ENCODE measurements around the gene TBK1.

DNA sequence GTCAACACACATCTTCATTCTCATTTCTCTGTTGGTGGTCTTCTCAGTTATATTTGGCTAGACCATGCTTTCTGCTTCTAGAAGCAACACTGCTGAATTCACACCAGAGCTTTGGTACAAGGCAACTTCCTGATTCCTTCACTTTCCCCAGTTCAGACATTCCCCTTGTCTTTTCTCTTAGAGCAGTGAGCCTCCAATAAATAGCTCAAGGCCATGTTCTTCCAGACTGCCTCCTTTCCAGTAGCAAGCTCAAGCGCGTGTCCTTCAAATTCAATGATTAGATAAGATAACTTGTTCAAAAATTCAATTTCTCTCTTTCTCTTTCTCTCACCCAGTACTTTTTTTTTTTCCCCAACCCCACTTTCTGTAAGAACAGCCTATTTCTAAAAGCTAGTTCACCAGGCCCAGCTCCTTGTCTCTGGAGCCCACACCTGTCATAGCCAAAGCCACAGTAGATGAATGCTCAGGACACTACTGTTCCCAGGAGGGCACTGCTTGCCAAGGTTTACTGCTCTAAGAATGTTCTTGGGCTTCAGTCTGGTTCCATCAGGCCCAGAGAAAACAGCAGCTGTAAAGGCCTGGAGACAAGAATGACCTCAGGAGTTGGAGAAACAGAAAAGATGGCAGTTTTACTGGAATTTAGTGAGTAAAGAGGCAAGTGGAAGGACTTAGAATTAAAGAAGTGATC is 17.7 kb downstream of the TBK1 start:
- TF ChIP-seq RCOR1 (IDR thresholded peaks at IDR 0.05; ENCODE audit: insufficient replicate concordance, low read length): no peak
- TF ChIP-seq POLR2A (IDR thresholded peaks at IDR 0.05; ENCODE audit: low read depth, low read length): no peak
- no peak for TF ChIP-seq CEBPB (IDR thresholded peaks at IDR 0.05; ENCODE audit: low read depth, low read length)
- TF ChIP-seq, protein P1, sequence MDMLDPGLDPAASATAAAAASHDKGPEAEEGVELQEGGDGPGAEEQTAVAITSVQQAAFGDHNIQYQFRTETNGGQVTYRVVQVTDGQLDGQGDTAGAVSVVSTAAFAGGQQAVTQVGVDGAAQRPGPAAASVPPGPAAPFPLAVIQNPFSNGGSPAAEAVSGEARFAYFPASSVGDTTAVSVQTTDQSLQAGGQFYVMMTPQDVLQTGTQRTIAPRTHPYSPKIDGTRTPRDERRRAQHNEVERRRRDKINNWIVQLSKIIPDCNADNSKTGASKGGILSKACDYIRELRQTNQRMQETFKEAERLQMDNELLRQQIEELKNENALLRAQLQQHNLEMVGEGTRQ (IDR thresholded peaks at IDR 0.05; ENCODE audit: low read depth, low read length): no peak
- no peak for TF ChIP-seq SMC3 (IDR thresholded peaks at IDR 0.05; ENCODE audit: low read depth, low read length)
- no peak for TF ChIP-seq MAZ (IDR thresholded peaks at IDR 0.05; ENCODE audit: borderline replicate concordance, low read depth, low read length)
- TF ChIP-seq MXI1 (IDR thresholded peaks at IDR 0.05; ENCODE audit: borderline replicate concordance, low read depth, low read length): no peak
- no peak for TF ChIP-seq MAFK (IDR thresholded peaks at IDR 0.05; ENCODE audit: low read depth, low read length)
- TF ChIP-seq, protein P2, sequence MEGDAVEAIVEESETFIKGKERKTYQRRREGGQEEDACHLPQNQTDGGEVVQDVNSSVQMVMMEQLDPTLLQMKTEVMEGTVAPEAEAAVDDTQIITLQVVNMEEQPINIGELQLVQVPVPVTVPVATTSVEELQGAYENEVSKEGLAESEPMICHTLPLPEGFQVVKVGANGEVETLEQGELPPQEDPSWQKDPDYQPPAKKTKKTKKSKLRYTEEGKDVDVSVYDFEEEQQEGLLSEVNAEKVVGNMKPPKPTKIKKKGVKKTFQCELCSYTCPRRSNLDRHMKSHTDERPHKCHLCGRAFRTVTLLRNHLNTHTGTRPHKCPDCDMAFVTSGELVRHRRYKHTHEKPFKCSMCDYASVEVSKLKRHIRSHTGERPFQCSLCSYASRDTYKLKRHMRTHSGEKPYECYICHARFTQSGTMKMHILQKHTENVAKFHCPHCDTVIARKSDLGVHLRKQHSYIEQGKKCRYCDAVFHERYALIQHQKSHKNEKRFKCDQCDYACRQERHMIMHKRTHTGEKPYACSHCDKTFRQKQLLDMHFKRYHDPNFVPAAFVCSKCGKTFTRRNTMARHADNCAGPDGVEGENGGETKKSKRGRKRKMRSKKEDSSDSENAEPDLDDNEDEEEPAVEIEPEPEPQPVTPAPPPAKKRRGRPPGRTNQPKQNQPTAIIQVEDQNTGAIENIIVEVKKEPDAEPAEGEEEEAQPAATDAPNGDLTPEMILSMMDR (conservative IDR thresholded peaks at IDR 0.05; ENCODE audit: low read depth, low read length): no peak
- TF ChIP-seq RAD21 (IDR thresholded peaks at IDR 0.05; ENCODE audit: low read length): no peak
- TF ChIP-seq FOS (IDR thresholded peaks at IDR 0.05; ENCODE audit: low read depth, low read length): no peak

Measured in IMR-90 (cell line).